Activated naive CD4-positive, alpha-beta T cell treated with Interleukin-2 at 50 U/mL for 16 hours (primary cell): ENCODE data around the gene PIM2.

Experiments used
- DNase-seq: peaks from one replicate; pipeline ENCODE4 v3.0.0-alpha.2; 2020

Gene PIM2

DNA sequence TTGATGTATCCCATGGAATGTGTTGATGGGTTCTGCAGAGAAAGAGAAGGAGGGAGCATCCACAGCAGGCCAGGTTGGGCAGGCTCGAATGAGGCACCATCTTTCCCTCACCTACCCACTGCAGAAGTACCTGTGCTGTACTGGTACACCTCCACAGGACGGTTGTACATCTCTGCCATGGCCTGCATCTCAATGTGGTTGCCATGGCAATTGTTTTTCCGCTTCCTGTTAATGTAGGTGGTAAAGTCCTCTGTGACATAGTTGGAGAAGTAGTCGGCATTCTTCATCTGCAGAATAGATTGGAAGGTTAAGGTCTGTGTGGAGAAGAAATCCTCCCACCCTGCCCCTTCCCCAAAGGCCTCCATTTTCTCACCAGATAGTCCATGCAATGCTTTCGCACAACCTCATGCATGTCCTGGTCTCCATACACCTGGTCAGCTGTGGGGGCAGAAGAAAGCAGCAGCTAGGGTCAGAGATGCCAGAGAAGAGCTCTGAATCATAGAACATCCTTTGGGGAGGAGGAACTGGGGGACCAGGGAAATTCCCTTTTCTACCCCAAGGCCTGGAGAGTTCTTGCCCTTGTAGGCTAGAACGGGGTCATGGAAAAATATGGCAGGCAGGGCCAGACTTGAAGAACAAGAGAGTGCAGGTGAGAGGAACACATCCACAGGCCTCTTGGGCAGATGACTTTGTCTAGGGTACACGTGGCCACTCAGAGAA is 15.9 kb upstream of the PIM2 start:
- peak; percentile 37 for DNase-seq

DNA sequence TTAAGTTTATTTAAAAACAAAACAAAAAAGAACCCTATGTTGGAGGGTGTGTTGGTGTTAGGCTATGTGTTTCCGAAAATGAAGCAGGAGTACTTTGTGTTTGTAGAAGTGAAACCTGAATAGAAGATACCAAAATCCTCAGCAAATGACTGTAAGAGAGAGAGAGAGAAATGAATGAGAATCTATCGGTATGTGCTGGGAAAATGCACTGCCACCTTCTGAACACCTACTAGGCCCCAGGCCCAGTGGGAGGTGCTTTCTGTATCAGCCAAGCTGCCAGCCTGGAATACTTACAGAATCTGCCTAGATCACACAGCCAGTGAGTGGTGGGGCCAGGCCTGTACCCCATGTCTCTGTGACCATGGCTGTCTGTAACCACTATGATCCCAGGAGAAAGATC is 14.9 kb upstream of the PIM2 start:
- peak; percentile 51 for DNase-seq

DNA sequence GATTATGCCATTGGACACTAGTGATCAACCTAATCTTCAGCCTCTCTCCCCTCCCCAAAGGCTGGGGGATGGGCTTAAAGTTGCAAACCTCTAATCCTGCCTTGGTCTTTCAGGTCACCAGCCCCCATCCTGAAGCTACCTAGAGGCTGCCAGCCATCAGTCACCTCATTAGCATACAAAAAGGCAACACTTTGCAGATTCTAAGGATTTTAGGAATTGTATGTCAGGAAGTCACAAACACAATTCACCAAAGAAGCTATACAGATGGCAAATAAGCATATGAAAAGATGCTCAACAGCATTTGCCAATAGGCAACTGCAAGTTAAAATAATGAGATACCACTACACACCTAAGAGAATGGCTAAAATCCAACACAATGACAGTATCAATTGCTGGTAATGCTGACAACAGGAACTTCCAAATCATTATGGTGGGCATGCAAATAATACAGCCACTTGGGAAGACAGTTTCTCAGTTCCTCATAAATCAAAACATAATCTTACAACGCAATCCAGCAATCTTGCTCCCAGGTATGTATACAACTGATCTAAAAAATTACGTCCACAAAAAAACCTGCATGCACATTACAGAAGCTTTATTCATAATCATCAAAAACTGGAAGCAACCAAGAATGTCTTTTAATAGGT is 9.0 kb upstream of the PIM2 start:
- no peak for DNase-seq

DNA sequence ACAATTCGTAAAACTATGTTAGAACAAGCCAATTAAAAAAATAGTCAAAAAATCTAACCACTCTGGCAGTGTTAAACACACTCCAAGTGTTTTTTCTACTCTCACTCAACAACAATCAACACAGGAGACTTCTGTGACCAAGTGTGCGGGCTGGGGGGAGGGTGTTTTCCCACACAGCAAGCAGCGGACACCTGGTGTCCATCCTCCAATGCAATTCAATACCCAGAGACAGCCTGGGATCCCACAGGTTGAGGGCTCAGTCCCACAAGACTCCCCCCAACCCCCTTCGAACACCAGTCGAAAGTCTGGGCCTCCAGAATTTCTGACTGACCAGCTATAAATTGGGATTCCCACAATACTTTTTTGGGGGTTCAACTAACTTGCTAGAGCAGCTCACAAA is 8.3 kb upstream of the PIM2 start:
- no peak for DNase-seq

DNA sequence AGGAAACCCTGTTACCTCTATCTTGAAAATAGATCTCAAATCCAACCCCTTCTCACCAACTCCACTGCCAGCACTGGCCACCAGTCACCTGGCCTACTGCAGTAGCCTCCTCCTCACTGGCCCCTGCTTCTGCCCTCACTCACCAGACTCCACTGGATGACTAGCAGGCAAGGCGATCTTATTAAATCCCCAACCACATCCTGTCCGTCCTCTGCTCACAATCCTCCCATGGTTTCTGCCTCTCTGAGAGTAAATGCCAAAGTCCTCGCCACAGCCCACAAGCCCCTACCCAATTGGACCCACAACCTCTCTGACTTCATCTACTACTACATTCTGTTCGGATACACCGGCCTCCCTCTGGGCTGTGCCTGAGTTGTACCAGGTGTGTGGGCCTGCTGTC is 5.4 kb upstream of the PIM2 start:
- no peak for DNase-seq

DNA sequence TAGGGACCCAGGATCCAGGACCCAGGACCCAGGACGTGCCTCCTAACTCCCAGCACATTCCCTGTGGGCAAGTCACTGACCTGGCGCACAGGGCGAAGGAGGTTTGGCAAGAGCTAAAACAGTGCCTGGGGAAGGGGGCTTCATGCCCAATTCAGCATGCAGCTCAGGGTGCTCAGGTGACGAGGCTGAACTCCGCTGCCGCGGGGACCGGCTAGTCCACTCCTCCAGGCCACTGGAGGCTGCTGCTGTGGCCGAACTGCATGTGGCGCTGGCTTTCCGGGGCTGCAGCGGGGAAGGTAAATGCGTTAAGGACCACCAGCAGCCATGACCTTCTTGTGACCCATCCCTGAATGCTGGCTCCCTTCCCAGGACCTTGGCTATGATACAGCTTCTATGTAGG is 4.9 kb upstream of the PIM2 start:
- DNase-seq, result no peak

DNA sequence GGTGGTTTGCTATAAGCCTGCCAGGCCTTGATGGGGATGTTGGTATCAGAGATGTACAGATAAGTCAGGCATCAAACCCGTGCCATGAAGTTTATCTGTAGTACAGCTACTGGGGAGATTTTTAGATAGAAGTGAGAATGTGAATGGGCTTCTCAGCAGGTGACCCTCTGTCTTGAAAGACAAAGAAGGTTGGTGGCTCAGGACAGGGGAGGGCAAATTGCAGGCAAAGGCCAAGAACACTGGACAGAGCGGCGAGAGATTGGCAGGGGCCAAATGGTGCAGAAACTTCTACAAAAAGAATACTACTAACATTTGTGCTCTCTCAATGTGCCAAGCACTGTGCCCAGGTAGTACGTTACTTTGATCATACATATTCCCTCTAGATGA is 1.9 kb upstream of the PIM2 start:
- no peak for DNase-seq

DNA sequence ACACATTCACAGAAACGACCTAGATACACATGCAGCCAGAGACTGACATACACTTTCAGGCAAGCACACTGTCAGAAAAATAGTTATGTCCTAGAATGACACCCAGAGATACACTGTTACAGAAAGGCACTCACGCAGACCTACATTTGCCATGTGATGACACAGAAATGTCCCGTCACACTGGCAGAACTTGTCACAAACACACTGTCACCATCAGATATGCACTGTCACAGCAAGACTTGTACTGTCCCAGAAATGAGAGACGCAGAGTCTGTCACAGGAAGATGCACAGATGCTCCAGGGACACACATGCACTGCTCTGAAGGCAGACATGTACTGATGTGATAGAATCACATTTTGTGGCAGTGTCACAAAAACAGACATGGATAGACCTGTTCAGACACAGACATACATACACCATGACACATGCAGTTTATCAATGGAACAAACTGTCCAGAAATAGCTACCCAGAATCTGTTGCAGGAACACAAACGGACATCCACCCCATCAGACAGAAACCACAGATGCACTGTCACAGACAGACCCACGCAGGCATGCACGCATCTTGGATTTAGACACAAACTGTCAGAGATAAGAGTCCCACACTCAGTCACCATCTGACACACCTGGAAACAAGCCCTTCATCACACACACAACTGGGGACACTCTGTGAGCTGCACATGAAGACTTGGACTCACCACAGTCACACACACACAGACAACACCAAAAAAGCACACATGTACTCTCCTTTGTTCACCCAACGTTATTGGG is 1.3 kb upstream of the PIM2 start:
- peak; percentile 48 for DNase-seq

DNA sequence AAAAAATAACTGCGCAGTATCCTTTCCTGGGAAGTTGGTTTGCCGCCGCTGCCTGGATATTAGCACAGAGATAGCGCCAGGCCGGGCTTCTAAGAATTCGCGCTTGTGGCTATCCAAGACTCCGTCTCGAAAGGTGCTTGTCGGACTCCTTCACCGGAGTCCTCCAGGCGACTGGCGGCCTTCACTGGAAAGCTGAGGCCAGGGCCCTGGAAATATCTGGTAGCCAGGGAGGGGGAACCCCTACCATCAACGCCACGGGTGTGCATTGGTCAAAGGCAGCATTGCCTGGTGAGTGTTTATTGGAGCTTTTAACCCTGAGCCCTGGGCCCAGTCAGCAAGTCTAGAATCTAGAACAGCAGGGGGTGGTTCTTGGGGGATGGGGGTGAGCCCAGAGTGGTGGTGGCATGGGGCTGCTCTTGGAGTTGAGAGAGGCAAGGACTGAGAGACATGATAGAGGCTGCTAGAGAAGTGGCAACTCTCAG is 577 bp upstream of the PIM2 start:
- DNase-seq, result peak; percentile 61

DNA sequence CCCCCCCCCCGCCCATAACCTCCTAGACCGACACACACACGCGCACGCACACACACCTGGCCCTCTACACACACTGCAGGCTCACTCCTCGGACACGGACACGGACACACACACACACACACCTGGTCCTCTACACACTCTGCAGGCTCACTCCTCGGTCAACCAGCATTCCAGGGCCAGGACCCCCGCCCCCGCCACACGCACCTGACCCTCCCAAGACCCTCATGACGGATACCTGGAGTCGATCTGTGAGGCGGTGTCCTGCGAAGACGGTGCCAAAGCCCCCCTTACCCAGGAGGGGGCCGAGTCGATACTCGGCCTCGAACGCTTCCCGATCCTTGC is 552 bp downstream of the PIM2 start:
- no peak for DNase-seq

DNA sequence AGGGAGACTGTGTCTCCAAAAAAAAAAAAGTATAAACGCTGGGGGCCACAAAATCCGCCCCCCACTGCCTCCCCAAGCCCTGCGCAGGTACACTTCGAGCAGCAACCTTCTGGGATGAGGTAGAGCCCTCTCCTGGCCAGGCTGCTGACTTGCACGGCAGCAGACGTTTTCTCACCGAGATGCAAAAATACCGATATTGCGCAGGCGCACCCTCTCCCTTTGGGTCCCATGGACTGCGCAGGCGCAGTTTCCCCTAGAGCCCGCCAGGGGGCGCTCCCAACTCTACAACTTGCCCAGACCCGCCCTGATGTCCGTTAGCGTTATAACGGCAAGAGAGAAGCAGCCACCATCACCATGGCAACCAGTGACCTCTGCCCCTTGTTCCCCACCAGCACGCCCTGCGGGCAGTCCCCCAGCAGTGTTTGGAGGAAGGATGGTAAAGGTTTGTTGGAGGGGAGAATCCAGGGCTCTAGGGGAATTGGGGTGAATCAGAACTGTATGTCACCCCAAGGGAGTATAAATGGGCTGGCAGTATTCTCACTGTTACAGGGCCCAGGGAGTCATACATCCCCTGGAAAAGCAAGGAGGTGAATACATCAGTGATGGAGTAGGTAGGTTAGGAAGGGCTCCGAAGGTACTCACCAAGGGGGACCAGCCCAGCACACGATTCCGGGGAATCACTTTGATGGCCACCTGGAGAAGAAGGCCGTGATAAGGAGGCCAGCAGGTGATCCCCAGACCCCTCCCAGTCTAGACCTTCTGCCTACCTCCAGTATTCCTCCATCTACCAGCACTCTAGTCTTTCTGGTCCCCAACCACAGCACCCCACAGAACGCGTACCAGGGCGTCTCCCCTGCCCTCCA is 1.5 kb downstream of the PIM2 start:
- DNase-seq, result peak; percentile 87

DNA sequence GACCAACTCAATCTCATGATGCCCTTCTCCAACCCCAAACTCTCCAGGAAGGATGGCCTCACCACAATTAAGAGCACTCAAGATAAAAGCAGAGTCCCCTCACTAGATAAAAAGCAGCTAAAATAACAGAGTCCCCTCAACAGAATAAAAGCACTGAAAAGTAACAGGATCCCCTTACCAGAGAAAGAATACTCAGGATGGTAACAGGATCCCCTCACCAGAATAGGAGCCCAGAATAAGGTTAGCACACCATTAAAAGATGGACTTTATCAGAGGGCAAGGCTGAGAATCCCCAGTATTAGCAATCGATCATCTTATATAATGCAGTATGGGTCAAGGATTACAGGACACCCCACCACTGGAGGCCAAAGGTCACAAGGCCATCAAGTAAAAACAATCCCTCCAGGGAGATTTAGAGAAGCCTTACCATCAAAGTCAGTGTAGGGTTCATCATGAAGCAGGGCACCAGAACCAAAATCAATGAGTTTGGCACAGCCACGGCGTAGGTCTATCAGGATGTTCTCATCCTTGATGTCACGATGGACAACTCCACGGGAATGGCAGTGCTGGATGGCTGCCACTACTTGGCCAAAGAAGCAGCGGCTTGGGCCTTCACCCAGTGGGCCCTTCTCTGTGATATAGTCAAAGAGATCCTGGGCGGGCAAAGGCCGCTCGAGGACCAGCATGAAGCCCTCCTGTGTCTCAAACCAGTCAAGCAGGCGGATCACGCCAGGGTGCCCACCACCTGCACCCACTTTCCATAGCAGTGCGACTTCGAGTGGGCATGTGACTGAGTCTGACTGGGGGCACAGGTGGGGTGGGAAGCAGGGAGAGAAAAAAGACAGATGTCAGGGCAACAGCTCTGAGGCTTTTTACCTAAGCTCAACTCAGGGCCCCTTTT is 4.0 kb downstream of the PIM2 start:
- no peak for DNase-seq

DNA sequence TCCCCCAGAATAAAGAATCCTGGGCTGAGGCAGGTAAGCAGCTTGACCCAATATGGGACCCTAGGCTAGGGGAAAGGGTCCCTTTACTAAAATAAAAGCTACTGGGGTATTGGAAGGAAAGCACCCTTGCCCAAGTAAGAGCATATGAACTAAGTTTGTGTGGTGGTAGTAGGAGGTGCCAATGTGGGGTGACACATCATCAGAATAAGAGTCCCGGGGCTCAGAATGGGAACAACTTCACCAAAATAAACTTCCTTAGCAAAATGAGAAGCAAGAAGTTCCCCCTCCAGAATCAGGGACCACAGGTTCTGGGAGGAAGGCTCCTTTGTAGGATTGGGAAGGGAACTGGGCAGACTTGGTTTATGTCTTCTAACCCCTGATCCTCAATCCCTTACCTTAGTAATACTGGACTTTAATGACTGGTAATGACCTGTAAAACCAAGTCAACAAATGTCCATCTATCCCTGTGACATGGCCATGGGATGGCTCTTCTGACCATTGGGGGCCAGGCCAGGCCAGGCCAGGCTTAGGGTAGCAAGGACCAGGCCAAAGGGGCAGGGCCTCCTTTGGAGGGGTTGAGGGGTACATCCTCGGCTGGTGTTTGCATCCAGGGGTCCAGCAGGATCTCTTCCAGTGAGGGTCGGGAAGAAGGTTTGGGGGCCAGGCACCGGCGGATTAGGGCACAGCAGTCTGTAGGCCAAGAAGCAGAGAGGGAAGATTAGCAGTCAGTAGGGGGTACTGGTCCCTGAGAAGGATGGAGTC is 5.0 kb downstream of the PIM2 start:
- DNase-seq, result no peak

DNA sequence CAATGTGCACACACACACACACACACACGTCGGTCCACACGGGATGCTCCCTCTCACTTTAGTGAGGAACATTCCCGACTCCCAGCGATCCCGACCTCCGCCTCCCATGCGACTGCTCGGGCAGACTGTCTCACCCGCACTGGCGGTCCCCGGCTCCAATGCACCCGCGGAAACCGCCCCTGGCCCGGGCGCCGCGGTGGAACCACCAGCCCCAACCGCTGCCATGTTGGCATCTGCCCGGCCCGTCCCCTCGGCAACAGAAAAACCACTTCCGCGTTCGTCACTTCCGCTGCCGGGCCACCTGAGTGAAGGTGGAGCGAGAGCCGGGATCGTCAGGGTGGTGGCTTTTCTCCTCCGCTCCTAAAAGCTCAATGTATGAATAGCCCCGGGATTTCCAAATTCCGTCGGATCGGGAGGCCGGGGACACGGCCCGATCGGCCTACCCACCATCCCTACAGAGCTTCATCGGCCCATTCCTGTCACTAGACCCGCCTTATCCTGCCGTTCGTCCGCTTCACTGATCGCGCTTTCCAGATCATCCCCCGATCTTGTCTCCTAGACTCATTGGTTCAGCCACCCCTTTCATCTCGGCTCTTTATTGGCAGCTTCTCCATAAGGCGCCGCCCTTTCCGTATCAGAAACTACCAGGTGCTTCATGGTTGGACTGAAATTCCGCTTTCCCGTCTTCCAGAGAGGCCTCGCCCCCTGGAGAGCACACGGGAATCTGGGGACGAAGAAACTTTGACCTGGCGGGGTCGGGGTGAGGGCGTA is 7.2 kb downstream of the PIM2 start, which contains the start of gene SLC35A2:
Gene SLC35A2, minus strand, starts transcription at position 235 of the 771 bp plus-strand sequence. Its CDS starts 10 bp downstream, at position 225.
- peak; percentile 89 for DNase-seq

DNA sequence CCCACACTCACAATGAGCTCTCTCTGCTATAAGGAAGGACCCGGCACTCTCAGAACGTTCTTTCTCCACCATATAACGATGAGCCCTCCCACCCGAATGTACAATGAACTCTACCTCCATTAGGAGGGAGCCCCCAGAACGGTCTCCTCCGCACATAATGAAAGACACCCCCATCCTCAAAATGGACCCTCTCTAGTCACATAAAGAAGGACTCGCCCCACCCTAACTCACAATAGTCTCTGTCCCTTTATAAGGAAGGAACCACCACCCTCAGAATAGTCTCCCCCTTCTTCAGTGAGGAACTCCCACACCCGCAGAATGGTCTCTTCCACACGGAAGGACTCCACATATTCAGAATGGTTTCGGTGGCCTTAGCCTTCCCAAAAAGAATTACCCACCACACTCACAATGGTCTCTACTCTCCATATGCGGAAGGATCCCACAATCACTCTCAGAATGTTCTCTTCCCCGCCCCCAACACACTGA is 7.9 kb downstream of the PIM2 start:
- no peak for DNase-seq

DNA sequence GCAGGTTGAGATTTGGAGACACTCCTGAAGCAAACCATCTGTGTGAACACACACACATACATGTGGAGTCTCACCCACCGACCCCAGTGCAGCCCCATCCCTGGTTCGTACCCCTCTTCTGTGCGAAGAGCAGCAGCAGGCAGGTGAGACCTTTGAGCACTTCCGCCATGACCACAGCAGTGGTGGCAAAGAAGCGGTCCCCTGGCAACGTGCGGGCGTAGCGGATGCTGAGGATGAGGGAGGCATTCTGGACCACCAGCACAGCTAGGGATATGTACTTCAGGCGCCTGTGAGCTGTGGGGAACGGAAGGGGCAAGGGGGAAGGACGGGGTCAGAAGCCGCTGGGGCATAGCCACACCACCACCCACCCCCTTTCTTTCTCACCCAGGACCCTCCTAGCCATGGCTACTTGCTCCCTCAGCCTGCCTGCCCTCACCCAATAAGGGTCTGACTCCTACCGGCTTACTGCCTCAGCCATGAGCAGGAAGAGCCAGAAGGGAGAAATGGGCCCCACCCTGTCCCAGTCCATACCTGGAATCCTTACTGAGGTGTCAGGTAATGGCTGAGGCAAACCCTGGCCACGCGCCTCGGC is 9.0 kb downstream of the PIM2 start:
- no peak for DNase-seq

DNA sequence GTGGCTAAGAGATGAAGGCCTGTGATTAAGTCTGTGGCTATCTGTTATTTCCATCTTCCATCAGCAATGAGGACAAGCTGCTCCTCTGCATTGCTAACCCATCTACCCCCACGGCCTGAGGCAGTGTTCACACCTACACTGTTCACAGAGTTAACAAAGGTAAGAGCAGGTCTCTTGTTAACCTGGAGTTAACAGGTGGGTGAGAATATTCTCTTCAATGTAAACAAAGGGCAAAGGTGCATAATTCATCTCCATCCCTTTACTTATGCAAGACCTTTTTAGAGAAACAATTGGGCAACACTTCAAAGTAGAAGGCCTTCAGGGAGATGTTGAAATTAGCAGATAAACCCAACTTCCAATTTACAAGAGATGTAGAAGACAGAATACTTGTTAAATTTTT is 10.2 kb downstream of the PIM2 start:
- no peak for DNase-seq

DNA sequence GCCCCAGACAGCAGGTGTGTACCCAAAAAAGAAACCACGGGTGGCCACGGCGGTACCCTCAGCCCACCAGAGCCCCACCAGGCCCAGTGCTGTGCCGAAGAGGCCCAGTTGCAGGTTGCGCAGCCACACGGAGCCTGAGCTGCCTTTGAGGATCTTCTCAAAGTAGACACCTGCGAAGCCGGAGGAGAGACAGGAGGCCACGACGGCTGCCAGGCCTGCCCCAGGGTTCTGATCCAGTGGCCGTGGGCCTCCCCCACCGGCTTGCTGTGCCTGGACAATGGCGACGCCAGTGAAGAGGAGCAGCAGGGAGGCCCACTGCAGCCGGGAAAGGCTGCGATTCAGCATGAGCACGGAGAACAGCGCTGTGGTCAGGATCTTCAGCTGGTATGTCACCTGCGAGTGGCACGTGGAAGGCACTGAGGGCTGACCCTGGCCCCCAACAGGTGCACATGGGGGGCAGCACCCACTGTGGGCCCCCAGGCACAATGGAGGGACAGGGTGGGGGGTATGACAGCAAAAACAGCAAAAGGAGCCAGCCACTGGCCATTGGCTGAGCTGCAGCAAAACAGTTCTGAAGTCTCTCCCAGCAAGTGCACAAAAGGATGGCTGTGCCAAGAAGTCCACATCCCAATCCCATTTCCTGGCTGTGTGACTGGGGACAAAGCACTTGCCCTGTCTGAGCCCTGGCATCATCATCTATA is 13.6 kb downstream of the PIM2 start:
- no peak for DNase-seq

DNA sequence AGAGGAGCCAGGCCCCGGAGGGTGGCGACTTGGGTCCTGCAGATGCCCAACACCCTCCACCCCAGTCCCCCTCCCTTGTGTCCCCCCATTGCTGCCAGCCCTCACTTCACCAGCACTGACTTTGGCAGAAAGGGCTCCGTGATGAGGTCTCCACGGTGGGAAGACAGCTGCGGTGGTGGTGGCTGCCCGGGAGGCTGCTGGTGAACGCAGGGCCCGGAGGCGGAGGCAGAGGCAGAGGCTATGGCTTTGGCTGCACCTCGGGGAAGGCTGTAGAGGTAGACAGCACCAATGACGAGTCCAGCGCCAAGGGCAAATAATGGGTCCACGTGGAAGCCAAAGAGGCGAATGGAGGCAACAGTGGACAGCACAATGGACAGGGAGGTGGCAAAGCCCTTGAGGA is 14.2 kb downstream of the PIM2 start:
- no peak for DNase-seq
